B cell (primary cell): ENCODE data around the gene RBM39. TPM values are rescaled to one million over a fixed set of nuclear protein-coding genes. Genes with fewer than 3 reads are reported as not detected.
A peak's percentile ranks its signal among the peaks of the same experiment; 100 is the strongest.

Experiments
- ATAC-seq: fragments of 200-7000 bp; cut with Tn5 transposase; one replicate; pipeline ENCODE4 v1.10.0; 2021; ENCODE audit warnings: low read depth, mild to moderate bottlenecking, moderate number of reproducible peaks, moderate library complexity
- CTCF ChIA-PET: fragments of 350-600 bp; sonication (Branson Sonifier 250); formaldehyde crosslinking; loops from one replicate; lab custom pipeline; 2021; ENCODE audit warnings: antibody characterized with exemption, inconsistent platforms; lab: Charles Lee
- POLR2A ChIA-PET: fragments of 350-600 bp; sonication (Branson Sonifier 250); formaldehyde crosslinking; loops from one replicate; lab custom pipeline; 2021; ENCODE audit warnings: antibody characterized with exemption; lab: Charles Lee
- DNase-seq: peaks from one replicate; pipeline ENCODE4 v3.0.0; 2013
- H2AFZ ChIP-seq: 2 replicates; pipeline ENCODE4 v1.6.1; 2012; ENCODE audit warnings: mild to moderate bottlenecking, low read depth, low read length; ENCODE audit not compliant: insufficient read depth, poor library complexity, severe bottlenecking
- H3K27ac ChIP-seq, 2 donors: 1 replicate in 1 of 2; 2 replicates in 1 of 2; pipeline ENCODE4 v1.5.1; 2012 to 2013; ENCODE audit warnings: low read length in 2 of 2, mild to moderate bottlenecking in 2 of 2, moderate library complexity in 1 of 2
- H3K27me3 ChIP-seq, 4 experiments: fragments of 200-600 bp in 1 of 4; sonication (generic) in 1 of 4; replicated peaks in 1 of 4; 1 replicate in 2 of 4; 2 replicates in 2 of 4; pipeline versions ENCODE4 v1.6.1 to v1.7.0; 2013 to 2016; ENCODE audit warnings: low read length in 3 of 4, mild to moderate bottlenecking in 2 of 4, mixed read lengths in 1 of 4, moderate library complexity in 1 of 4; ENCODE audit not compliant: insufficient read depth in 4 of 4, control insufficient read depth in 3 of 4; ENCODE audit errors: control extremely low read depth in 1 of 4
- H3K36me3 ChIP-seq, 2 experiments: replicated peaks in 1 of 2; 1 replicate in 1 of 2; 2 replicates in 1 of 2; pipeline versions ENCODE4 v1.6.1 to v1.7.1; 2013; ENCODE audit warnings: low read length in 1 of 2; ENCODE audit not compliant: insufficient read depth in 2 of 2, control insufficient read depth in 1 of 2; ENCODE audit errors: control extremely low read depth in 1 of 2, extremely low read depth in 1 of 2
- H3K4me1 ChIP-seq, 2 donors: fragments of 200-600 bp in 1 of 2; sonication (generic) in 1 of 2; 1 replicate in 1 of 2; 2 replicates in 1 of 2; pipeline versions ENCODE4 v1.5.1 to v1.6.1; 2013 to 2017; ENCODE audit warnings: low read length in 2 of 2; ENCODE audit not compliant: control insufficient read depth in 2 of 2, insufficient read depth in 2 of 2
- H3K4me2 ChIP-seq: replicated peaks from 2 replicates; pipeline ENCODE3; 2012; ENCODE audit warnings: mild to moderate bottlenecking, low read depth, low read length; ENCODE audit not compliant: poor library complexity, severe bottlenecking
- H3K4me3 ChIP-seq, 5 experiments: fragments of 200-600 bp in 1 of 5; sonication (generic) in 1 of 5; 1 replicate in 3 of 5; 2 replicates in 2 of 5; pipeline versions ENCODE4 v1.5.1 to v1.7.0; 2011 to 2016; ENCODE audit warnings: low read length in 4 of 5, mild to moderate bottlenecking in 4 of 5, low read depth in 2 of 5, control low read depth in 1 of 5, moderate library complexity in 1 of 5; ENCODE audit not compliant: insufficient read depth in 1 of 5; ENCODE audit errors: control extremely low read depth in 1 of 5, extremely low read depth in 1 of 5
- H3K79me2 ChIP-seq: fragments of 200-600 bp; sonication (generic); one replicate; pipeline ENCODE4 v1.6.0; 2016; ENCODE audit warnings: low read length; ENCODE audit not compliant: control insufficient read depth, insufficient read depth
- H3K9ac ChIP-seq: fragments of 200-600 bp; sonication (generic); 2 replicates; pipeline ENCODE4 v1.6.1; 2017; ENCODE audit warnings: mild to moderate bottlenecking, low read length, moderate library complexity
- H3K9me3 ChIP-seq, 3 donors: one replicate each; pipeline versions ENCODE4 v1.6.1 to v1.7.1; 2013; ENCODE audit warnings: low read length in 2 of 3; ENCODE audit not compliant: control insufficient read depth in 2 of 3, insufficient read depth in 1 of 3; ENCODE audit errors: control extremely low read depth in 1 of 3
- H4K20me1 ChIP-seq: 2 replicates; pipeline ENCODE4 v1.6.0; 2012; ENCODE audit warnings: mild to moderate bottlenecking, low read length; ENCODE audit not compliant: insufficient read depth, control insufficient read depth, poor library complexity, severe bottlenecking
- H3K27ac Mint-ChIP-seq: one replicate; pipeline ENCODE4 v1.8.0; 2021; ENCODE audit warnings: mixed read lengths
- H3K27me3 Mint-ChIP-seq: one replicate; pipeline ENCODE4 v1.8.0; 2021; ENCODE audit warnings: mixed read lengths
- H3K4me1 Mint-ChIP-seq: one replicate; pipeline ENCODE4 v1.8.0; 2021; ENCODE audit warnings: mixed read lengths
- H3K4me3 Mint-ChIP-seq: one replicate; pipeline ENCODE4 v1.8.0; 2021; ENCODE audit warnings: mixed read lengths
- H3K9me3 Mint-ChIP-seq: one replicate; pipeline ENCODE4 v1.8.0; 2022; ENCODE audit warnings: mixed read lengths; ENCODE audit not compliant: insufficient read depth
- CTCF ChIP-seq: fragments of 200-600 bp; IDR thresholded peaks from one replicate; pipeline ENCODE4 v1.8.0; 2022; ENCODE audit warnings: antibody characterized with exemption, mild to moderate bottlenecking
- EZH2 ChIP-seq: IDR thresholded peaks from 2 replicates; pipeline ENCODE4 v1.6.1; 2012; ENCODE audit warnings: borderline replicate concordance, low read depth, mild to moderate bottlenecking, moderate library complexity, low read length; ENCODE audit not compliant: insufficient read depth, poor library complexity, severe bottlenecking
- WGBS: methylation state at CpG from one replicate; pipeline ENCODE4 v1.1.5; 2013; ENCODE audit warnings: missing lambda C conversion rate; ENCODE audit not compliant: insufficient coverage; 5-methylcytosine and 5-hydroxymethylcytosine counted together
- intact Hi-C: fragments of 100-400 bp; cut with micrococcal nuclease; formaldehyde crosslinking; loops from one replicate; pipeline ENCODE4 v1.10.0; 2022
- polyA plus RNA-seq: library from polyadenylated mRNA; depleted of rRNA; stranded (reverse); fragments of >200 nt; gene quantifications from 2 replicates; pipeline ENCODE4 v1.2.3, GENCODE V29; 2012
- total RNA-seq, 2 donors: library from RNA; stranded (reverse); fragments of 120-200 nt in 1 of 2; gene quantifications; 1 replicate in 1 of 2; 2 replicates in 1 of 2; pipeline versions ENCODE4 v1.2.3 to v1.2.4, GENCODE V29; 2013 to 2022

Gene RBM39
- total and polyA plus RNA-seq, 2 donors (not counting 1 experiment from before 2014, with no cell fraction given) = 217 to 689 TPM

GRCh38 chr20:35772563-35773058 lies 30.6 kb upstream of the RBM39 start:
- peak overlapping the region; percentile 87 for H3K4me2 ChIP-seq
- peak overlapping the region; percentile 95 to 99 for H3K27ac ChIP-seq
- ChIA-PET POLR2A (interaction anchor here (0.6 to 6.8 kb wide), 9 partner anchors 22 to 318 kb away, joined by 3 to 259 read pairs (median 6); partner anchors contain the start of genes CEP250, NFS1, RBM39 and ROMO1), CTCF (interaction anchor here (1.8 to 6.8 kb wide), 4 partner anchors 28 to 182 kb away, joined by 4 to 82 read pairs (median 10); partner anchors contain the start of genes RBM39 and SCAND1)
- peaks cover 3 to 10% of the 10 kb centered on the region in 2 experiments for H3K36me3 ChIP-seq
- H3K27ac Mint-ChIP-seq = peak overlapping the region; percentile 90
- DNase-seq (no peak), ATAC-seq (no peak)
- WGBS = 0% methylated on average over 6 of the region's 8 CpGs
- no peak overlapping the region for H2AFZ ChIP-seq
- peaks cover 80 to 88% of the 10 kb centered on the region in 2 donors for H3K4me1 ChIP-seq
- H3K27me3 Mint-ChIP-seq = no peaks in the 10 kb centered on the region
- H3K4me1 Mint-ChIP-seq = peaks cover 77% of the 10 kb centered on the region
- H3K79me2 ChIP-seq = peaks cover 78% of the 10 kb centered on the region
- no peaks in the 10 kb centered on the region for H3K27me3 ChIP-seq
- H4K20me1 ChIP-seq = no peaks in the 10 kb centered on the region
- peak overlapping the region; percentile 89 for H3K9ac ChIP-seq
- H3K4me3 ChIP-seq = peak overlapping the region; percentile 67 to 98 (median 89)
- intact Hi-C loops = loop anchor here (2.0 to 10.0 kb wide), 3 partner anchors 48 to 230 kb away; partner anchors contain the start of genes ERGIC3, NFS1 and ROMO1
- TF ChIP-seq EZH2 = no peak
- no peak for TF ChIP-seq CTCF
- no peaks in the 10 kb centered on the region for H3K9me3 ChIP-seq
- H3K4me3 Mint-ChIP-seq = peak overlapping the region; percentile 86
- no peaks in the 10 kb centered on the region for H3K9me3 Mint-ChIP-seq
